ENCODE measurements around the gene DPY19L1.

DNA sequence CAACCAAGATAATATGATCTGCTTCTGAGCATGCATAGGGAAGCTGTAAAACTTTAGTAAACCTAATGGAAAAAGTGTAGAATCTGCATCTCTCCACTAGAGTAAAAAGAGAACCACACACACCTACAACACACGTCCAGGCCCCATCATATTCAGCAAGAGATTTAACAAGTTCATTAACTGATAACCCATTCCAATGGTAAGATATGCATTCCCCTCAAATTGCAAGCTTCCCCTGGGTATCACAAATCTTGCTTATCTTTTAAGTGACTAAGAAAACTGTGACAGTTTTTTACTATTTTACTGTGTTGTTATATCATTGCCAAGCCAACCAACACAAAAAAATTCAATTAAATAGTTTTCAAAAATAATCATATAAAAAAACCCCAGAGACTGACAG is 8.0 kb downstream of the DPY19L1 start:
- TF ChIP-seq, protein P1, sequence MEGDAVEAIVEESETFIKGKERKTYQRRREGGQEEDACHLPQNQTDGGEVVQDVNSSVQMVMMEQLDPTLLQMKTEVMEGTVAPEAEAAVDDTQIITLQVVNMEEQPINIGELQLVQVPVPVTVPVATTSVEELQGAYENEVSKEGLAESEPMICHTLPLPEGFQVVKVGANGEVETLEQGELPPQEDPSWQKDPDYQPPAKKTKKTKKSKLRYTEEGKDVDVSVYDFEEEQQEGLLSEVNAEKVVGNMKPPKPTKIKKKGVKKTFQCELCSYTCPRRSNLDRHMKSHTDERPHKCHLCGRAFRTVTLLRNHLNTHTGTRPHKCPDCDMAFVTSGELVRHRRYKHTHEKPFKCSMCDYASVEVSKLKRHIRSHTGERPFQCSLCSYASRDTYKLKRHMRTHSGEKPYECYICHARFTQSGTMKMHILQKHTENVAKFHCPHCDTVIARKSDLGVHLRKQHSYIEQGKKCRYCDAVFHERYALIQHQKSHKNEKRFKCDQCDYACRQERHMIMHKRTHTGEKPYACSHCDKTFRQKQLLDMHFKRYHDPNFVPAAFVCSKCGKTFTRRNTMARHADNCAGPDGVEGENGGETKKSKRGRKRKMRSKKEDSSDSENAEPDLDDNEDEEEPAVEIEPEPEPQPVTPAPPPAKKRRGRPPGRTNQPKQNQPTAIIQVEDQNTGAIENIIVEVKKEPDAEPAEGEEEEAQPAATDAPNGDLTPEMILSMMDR (conservative IDR thresholded peaks at IDR 0.05), result no peak
- TF ChIP-seq EZH2 (IDR thresholded peaks at IDR 0.05; ENCODE audit: low read depth), result no peak

Measured in PC-9 (cell line).